Activated CD8-positive, alpha-beta memory T cell treated with anti-CD3 and anti-CD28 coated beads for 24 hours (primary cell): ENCODE measurements around the gene CCR5AS.
"Not testable (repeated sequence)": the region's sequence is repeated elsewhere in the genome, so short reads cannot be mapped to it uniquely, and the experiment has no call there.

Experiments
- DNase-seq: peaks from one replicate; pipeline ENCODE4 v3.0.0-alpha.2; 2020

The CCR5AS gene

GRCh38 chr3:46353090-46353489 is 53.8 kb downstream of the CCR5AS start:
- DNase-seq = peak; percentile 46

- peak; percentile 51 for DNase-seq
Observed at GRCh38 chr3:46351646-46352045, 55.2 kb downstream of the CCR5AS start.

GRCh38 chr3:46350262-46350565 is 56.7 kb downstream of the CCR5AS start:
- DNase-seq = no peak

GRCh38 chr3:46349484-46350261 is 57.2 kb downstream of the CCR5AS start:
- peak; percentile 48 for DNase-seq

- DNase-seq = peak; percentile 51
Observed at GRCh38 chr3:46348823-46349482, 57.9 kb downstream of the CCR5AS start.

GRCh38 chr3:46344476-46344875 is 62.4 kb downstream of the CCR5AS start:
- peak; percentile 17 for DNase-seq

GRCh38 chr3:46338840-46339239 is 68.0 kb downstream of the CCR5AS start:
- no peak for DNase-seq

GRCh38 chr3:46337911-46338310 is 69.0 kb downstream of the CCR5AS start:
- no peak for DNase-seq

GRCh38 chr3:46335541-46335940 is 71.3 kb downstream of the CCR5AS start:
- no peak for DNase-seq

- no peak for DNase-seq
Observed at GRCh38 chr3:46334741-46335478, 72.0 kb downstream of the CCR5AS start.

GRCh38 chr3:46330676-46331075 is 76.2 kb downstream of the CCR5AS start:
- not testable (repeated sequence) for DNase-seq

- DNase-seq = no peak
Observed at GRCh38 chr3:46325645-46326300, 81.1 kb downstream of the CCR5AS start.

- DNase-seq = no peak
Observed at GRCh38 chr3:46324036-46324435, 82.8 kb downstream of the CCR5AS start.

GRCh38 chr3:46321461-46322104 is 85.3 kb downstream of the CCR5AS start:
- DNase-seq = no peak

- DNase-seq = no peak
Observed at GRCh38 chr3:46318207-46318927, 88.5 kb downstream of the CCR5AS start.

- no peak for DNase-seq
Observed at GRCh38 chr3:46316206-46316605, 90.7 kb downstream of the CCR5AS start.

- DNase-seq = no peak
Observed at GRCh38 chr3:46314517-46314916, 92.3 kb downstream of the CCR5AS start.
